ENCODE results near the gene IL23A.

The IL23A gene

DNA sequence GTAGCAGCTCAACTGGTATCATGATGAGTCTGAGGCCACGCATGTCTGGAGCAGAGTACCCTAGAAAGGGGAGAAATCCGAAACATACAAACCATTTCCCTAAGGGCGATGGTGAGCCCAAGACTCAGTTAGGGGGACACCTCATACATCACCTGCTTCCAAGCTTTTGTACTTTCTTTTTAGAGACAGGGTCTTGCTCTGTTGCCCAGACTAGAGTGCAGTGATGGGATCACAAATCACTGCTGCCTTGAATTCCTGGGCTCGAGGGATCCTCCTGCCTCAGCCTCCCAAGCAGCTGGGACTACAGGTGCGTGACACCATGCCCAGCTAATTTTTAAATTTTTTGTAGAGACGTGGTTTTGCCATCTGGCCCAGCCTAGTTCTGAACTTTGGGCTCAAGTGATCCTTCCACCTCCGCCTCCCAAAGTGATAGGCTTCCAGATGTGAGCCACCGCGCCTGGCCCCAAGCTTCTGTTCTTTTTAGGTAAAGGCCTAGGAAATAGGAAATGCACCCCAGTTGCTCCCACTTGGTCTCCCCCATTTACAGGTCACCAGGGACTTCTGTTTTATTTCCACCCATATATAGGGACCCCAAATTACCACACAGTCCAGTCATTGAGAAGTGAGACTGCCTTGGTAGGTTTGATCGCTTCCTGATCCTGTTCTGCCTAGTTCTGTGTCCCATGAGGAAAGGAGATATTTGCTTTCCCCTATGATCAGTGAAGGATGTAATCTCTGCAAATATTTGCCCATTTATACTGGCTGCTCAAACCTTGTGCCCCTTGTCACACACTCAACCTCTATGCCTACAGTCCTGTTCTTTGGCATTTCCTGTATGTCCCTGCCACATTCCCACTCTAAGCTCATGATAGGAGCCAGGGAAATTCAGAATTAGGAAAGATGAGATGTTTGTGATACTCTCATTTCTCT is 23.7 kb downstream of the IL23A start, which contains the start of gene APOF:
Gene APOF, minus strand, starts transcription at position 728 of the 930 bp plus-strand sequence. Its CDS starts 112 bp downstream, at position 616.
- no peak for DNase-seq

DNA sequence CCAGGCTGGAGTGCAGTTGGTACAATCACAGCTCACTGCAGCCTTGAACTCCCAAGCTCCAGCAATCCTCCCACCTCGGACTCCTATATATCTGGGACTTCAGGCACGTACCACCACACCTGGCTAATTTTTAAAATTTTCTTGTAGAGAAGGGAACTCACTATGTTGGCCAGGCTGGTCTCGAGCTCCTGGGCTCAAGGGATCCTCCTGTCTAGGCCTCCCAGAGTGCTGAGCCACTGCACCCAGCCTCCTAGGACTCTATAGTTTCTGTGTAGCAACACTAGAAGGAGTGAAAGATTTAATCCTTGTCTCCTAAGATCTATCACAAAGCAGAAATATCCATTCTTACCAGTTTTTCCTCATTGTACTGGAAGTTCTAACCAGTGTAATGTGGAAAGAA is 28.3 kb downstream of the IL23A start:
- DNase-seq, result no peak

DNA sequence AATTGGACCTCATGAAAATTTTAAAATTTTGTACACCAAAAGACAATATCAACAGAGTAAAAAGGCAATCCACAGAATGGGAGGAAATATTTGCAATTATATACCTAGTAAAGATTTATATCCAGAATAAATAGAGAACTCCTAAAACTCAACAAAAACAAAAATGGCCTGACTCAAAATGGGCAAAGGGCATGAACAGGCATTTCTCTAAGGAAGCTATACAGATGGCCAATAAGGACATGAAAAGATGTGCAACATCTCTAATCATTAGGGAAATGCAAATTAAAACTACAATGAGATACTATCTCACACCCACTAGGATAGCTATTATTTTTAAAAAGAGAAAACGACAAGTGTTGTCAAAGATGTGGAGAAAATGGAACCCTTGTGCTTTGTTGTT is 34.8 kb downstream of the IL23A start:
- no peak for DNase-seq

DNA sequence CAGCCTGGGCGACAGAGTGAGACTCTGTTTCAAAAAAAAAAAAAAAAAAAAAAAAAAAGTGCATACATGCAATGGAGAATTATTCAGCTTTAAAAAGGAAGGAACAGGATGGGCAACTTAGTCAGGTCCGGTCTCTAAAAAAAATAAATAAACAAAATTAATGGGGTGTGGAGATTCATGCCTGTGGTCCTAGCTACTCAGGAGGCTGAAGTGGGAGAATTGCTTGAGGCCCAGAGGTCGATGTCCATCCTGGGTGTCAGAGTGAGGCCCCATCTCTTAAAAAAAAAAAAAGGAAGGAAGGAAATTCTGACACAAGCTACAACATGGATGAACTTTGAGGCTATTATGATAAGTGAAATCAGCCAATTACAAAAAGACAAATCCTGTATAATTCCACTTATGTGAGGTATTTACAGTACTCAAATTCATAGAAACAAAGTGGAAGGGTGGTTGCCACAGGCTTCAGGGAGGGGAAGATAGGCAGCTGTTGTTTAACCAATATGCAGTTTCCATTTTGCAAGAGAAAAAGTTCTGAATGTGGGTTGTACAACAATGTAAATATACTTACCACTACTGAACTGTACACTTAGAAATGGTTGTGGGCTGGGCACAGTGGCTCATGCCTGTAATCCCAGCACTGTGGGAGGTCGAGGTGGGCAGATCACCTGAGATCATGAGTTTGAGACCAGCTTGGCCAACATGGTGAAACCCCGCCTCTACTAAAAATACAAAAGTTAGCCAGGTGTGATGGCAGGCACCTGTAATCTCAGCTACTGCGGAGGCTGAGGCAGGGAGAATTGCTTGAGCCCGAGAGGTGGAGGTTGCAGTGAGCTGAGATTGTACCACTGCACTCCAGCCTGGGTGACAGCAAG is 36.3 kb downstream of the IL23A start:
- DNase-seq, result no peak

DNA sequence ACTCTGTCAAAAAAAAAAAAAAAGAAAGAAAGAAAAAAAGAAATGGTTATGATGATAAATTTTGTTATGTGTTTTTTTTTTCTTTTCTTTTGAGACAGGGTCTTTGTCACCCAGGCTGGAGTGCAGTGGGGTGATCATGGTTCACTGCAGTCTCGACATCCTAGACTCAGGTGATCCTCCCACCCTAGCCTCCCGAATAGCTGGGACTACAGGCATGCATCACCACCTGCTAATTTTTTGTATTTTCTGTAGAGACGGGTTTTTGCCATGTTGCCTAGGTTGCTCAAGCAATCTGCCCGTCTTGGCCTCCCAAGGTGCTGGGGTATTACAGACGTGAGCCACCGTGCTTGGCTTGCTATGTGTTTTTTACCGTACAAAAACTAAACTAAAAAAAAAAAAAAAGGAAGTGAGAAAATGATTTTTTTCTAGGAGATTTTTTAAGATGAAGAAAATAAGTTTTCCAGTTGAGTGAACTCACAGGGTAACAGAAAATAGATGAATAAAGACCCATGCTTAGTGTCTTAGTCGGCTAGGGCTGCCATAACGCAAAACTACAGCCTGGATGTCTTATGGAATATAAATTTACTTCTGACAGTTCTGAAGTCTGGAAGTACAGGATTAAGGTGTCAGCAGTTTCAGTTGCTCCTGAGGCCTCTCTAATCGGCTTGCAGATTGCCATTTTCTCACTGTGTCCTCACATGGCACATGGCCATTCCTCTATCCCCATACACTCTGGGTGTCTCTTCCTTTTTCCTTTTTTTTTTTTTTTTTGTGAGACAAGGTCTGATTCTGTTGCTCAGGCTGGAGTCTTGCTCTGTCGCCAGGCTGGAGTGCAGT is 37.1 kb downstream of the IL23A start:
- no peak for DNase-seq

DNA sequence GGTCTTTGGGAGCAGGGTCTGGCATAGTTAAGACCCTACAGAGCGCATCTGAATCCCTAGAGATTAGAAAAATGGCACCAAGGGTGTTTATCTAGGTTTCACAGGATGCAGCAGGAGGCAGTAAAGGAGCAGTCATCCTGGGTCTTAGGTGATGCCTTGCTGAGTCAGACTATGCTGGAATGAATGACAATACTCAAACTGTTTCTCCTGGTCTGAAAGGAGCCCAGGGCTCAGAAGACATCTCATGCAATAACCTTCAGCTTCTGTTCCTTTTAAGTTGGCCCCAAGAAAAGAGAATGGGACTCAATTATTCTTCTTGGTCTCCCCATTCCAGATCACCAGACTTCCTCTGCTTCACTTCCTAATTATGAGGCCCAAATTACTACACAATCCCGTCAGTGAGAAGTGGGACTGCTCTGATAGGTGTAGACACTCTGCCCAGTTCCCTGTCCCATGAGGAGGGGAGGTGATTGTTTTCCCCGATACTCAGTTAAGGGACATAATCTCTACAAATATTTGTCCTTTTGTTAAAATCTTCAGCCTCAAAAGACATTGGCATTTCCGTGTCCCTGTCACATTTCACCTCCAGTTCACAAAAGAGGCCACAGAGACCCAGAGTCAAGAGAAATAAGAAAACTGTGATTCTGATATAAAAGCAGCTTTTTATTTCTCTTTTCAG is 38.8 kb downstream of the IL23A start:
- DNase-seq, result no peak

DNA sequence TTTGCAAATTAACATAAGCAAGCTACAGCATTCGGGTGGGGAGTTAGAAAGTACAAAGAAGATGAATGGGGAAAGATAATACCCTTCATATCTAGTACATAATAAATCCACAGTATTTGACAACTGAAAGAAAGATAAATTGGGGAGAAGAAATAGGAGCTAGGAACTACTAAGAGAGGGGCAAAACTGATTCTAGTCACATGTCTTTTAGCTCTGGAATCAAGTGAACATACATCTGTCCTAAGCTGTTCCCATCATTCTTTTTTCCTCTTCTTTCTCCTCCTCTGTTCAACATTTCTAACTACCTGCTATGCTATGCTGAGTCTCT is 39.3 kb downstream of the IL23A start:
- DNase-seq, result no peak

DNA sequence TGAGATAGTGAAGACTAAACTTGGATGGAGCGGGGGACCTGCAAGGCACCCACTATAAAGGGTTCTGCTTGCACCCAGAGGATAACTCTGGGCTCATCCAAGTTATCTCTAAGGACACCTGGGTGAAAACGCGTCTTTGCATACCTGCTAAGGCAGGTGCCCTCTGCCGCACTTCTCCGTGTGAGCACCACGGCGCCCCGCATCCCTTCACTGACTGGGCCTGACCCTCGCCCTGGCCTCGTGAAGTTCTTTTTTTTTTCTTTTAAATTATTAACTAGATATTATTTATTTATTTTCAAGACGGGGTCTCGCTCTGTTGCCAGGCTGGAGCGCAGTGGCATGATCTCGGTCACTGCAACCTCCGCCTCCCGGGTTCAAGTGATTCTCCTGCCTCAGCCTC is 43.9 kb downstream of the IL23A start:
- no peak for DNase-seq

DNA sequence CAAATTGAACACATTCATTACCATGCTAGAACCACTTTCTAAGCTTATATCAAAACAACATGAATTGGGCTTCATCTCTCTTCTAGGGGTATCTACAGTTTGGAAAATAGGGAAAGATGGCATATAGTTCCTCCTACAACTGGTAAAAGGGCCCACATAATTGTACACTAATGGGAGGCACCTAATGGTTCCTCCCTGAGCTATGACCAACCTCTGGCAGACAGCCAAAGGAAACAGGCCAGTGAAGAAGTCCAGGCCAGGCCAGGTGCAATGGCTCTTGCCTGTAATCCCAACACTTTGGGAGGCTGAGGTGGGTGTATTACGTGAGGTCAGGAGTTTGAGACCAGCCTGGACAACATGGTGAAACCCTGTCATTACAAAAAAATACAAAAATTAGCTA is 47.2 kb downstream of the IL23A start:
- DNase-seq, result no peak

DNA sequence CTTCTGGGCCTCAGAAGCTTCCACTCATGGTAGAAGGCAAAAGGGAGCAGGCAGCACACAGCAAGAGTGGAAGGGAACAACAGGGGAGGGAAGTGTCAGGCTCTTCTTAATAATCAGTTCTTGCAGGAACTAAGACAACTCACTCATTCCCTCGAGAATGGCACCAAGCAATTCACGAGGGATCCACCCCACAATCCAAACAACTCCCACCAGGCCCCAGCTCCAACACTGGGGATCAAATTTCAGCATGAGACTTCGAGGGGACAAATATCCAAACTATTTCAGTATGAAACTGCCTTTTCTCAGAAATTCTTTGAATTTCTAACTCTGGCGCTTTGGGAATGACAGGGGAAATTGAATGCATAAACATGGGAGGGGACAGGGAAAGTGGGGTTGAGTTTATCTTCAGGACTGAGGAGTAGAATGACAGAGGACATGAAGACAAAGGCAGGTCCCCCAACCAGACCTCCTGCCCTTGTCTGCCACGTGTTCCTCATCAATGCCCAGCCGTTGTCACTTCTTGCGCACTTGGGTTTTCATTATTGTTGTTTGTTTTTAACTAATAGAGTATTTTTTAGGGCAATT is 48.6 kb downstream of the IL23A start:
- no peak for DNase-seq

DNA sequence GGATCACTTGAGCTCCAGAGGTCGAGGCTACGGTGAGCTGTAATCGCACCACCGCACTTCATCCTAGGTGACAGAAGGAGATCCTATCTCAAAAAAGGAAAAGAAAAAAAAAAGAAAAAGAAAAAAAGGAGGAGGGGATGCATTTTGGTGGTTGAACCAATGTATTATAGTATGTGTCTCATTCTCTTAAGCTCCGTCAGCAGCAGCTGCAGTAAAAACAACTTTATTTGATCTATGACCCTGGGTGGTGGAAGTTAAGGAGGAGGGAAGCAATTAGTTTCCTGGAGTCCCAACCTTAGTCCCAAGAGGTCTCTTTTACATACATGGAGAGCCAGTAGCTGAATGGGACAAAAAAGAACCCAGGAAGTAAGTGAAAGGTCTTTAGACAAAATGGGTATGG is 50.7 kb downstream of the IL23A start:
- no peak for DNase-seq

All from NCI-H1694 (cell line).